ENCODE data around the gene IQUB.
"Not testable (repeated sequence)": the region's sequence is repeated elsewhere in the genome, so short reads cannot be mapped to it uniquely, and the experiment has no call there.

Gene IQUB

GRCh38 chr7:123548406-123548805 is 14.0 kb upstream of the IQUB start:
- no peak for FAIRE-seq
- DNase-seq (ENCODE audit: insufficient read length, low spot score): no peak

- no peak for FAIRE-seq
- DNase-seq (ENCODE audit: insufficient read length, low spot score): no peak
These were observed 5.5 kb upstream of the IQUB start for GRCh38 chr7:123539871-123540270.

- DNase-seq (ENCODE audit: insufficient read length, low spot score) (no peak), FAIRE-seq (no peak)
These were observed 4.5 kb upstream of the IQUB start for GRCh38 chr7:123538897-123539296.

GRCh38 chr7:123538189-123538714 is 3.9 kb upstream of the IQUB start:
- no peak for FAIRE-seq
- peak; percentile 36 for DNase-seq (ENCODE audit: insufficient read length, low spot score)

- FAIRE-seq (no peak), DNase-seq (ENCODE audit: insufficient read length, low spot score) (no peak)
These were observed 2.7 kb upstream of the IQUB start for GRCh38 chr7:123537026-123537642.

GRCh38 chr7:123535517-123535916 is 1.1 kb upstream of the IQUB start:
- FAIRE-seq (no peak), DNase-seq (ENCODE audit: insufficient read length, low spot score) (no peak)

- FAIRE-seq: no peak
- no peak for DNase-seq (ENCODE audit: insufficient read length, low spot score)
These were observed 439 bp downstream of the IQUB start for GRCh38 chr7:123533929-123534382.

- FAIRE-seq (no peak), DNase-seq (ENCODE audit: insufficient read length, low spot score) (no peak)
These were observed 860 bp downstream of the IQUB start for GRCh38 chr7:123533553-123533917.

- not testable (repeated sequence) for DNase-seq (ENCODE audit: insufficient read length, low spot score); FAIRE-seq
These were observed 1.4 kb downstream of the IQUB start for GRCh38 chr7:123532788-123533552.

GRCh38 chr7:123532343-123532742 is 2.1 kb downstream of the IQUB start:
- DNase-seq (ENCODE audit: insufficient read length, low spot score); FAIRE-seq: not testable (repeated sequence)

- DNase-seq (ENCODE audit: insufficient read length, low spot score); FAIRE-seq: not testable (repeated sequence)
These were observed 4.3 kb downstream of the IQUB start for GRCh38 chr7:123530035-123530591.

- FAIRE-seq (no peak), DNase-seq (ENCODE audit: insufficient read length, low spot score) (no peak)
These were observed 6.1 kb downstream of the IQUB start for GRCh38 chr7:123528265-123528664.

GRCh38 chr7:123527712-123528225 is 6.6 kb downstream of the IQUB start:
- not testable (repeated sequence) for DNase-seq (ENCODE audit: insufficient read length, low spot score); FAIRE-seq

GRCh38 chr7:123526533-123526932 is 7.9 kb downstream of the IQUB start:
- FAIRE-seq; DNase-seq (ENCODE audit: insufficient read length, low spot score): not testable (repeated sequence)

- DNase-seq (ENCODE audit: insufficient read length, low spot score): no peak
- FAIRE-seq: no peak
These were observed 12.3 kb downstream of the IQUB start for GRCh38 chr7:123522066-123522465.

- DNase-seq (ENCODE audit: insufficient read length, low spot score) (no peak), FAIRE-seq (no peak)
These were observed 29.2 kb downstream of the IQUB start for GRCh38 chr7:123505221-123505620.

- no peak for FAIRE-seq
- no peak for DNase-seq (ENCODE audit: insufficient read length, low spot score)
These were observed 32.2 kb downstream of the IQUB start for GRCh38 chr7:123502201-123502600.

- FAIRE-seq: no peak
- no peak for DNase-seq (ENCODE audit: insufficient read length, low spot score)
These were observed 33.4 kb downstream of the IQUB start for GRCh38 chr7:123500878-123501489.

- FAIRE-seq: no peak
- no peak for DNase-seq (ENCODE audit: insufficient read length, low spot score)
These were observed 35.0 kb downstream of the IQUB start for GRCh38 chr7:123499211-123499970.

- FAIRE-seq: no peak
- no peak for DNase-seq (ENCODE audit: insufficient read length, low spot score)
These were observed 35.8 kb downstream of the IQUB start for GRCh38 chr7:123498601-123499000.
